Measurements from ENCODE around the gene TCTA. TPM values are rescaled to one million over a fixed set of nuclear protein-coding genes. Genes with fewer than 3 reads are reported as not detected.
A peak's percentile ranks its signal among the peaks of the same experiment; 100 is the strongest.

Gene TCTA
- total RNA-seq, 2 donors from 2014 or later: 6.3 to 11.2 TPM

GRCh38 chr3:49415931-49416601, 3.8 kb downstream of the TCTA start:
- WGBS, 2 experiments (ENCODE audit: insufficient coverage in 1 of 2, insufficient read length in 1 of 2): 85 to 92% methylated on average over 3 to 4 of the region's 4 CpGs
- Histone ChIP-seq H3K36me3 (ENCODE audit: control insufficient read depth, insufficient read depth, low read length) (peaks cover 6% of the 10 kb centered on the region), H3K4me3 (ENCODE audit: low read length) (no peak overlapping the region), H3K9me3 (ENCODE audit: control insufficient read depth, low read length) (no peaks in the 10 kb centered on the region), H3K9ac (ENCODE audit: extremely low read depth, low read length, poor library complexity, severe bottlenecking) (no peak overlapping the region), H3K27ac (ENCODE audit: low read depth, low read length) (no peak overlapping the region), H3K4me1 (ENCODE audit: control insufficient read depth, insufficient read depth, low read length) (peaks cover 7% of the 10 kb centered on the region), H3K27me3 (ENCODE audit: control insufficient read depth, insufficient read depth, low read length, poor library complexity, severe bottlenecking) (no peaks in the 10 kb centered on the region)
- H3K9me3 Mint-ChIP-seq: no peaks in the 10 kb centered on the region
- H3K36me3 Mint-ChIP-seq (ENCODE audit: low read depth): peaks cover 21% of the 10 kb centered on the region
- H3K27ac Mint-ChIP-seq: peak overlapping the region; percentile 72
- peaks cover 17% of the 10 kb centered on the region for H3K4me1 Mint-ChIP-seq
- DNase-seq: no peak
- TF ChIP-seq CTCF (conservative IDR thresholded peaks at IDR 0.05): no peak
- no peaks in the 10 kb centered on the region for H3K27me3 Mint-ChIP-seq (ENCODE audit: insufficient read depth)
- H3K4me3 Mint-ChIP-seq: no peak overlapping the region

- peaks cover 21% of the 10 kb centered on the region for H3K36me3 Mint-ChIP-seq (ENCODE audit: low read depth)
- peaks cover 7% of the 10 kb centered on the region for H3K4me1 ChIP-seq (ENCODE audit: control insufficient read depth, insufficient read depth, low read length)
- H3K4me3 ChIP-seq (ENCODE audit: low read length): no peak overlapping the region
- H3K4me1 Mint-ChIP-seq: peaks cover 20% of the 10 kb centered on the region
- no peak overlapping the region for H3K27ac ChIP-seq (ENCODE audit: low read depth, low read length)
- no peaks in the 10 kb centered on the region for H3K27me3 ChIP-seq (ENCODE audit: control insufficient read depth, insufficient read depth, low read length, poor library complexity, severe bottlenecking)
- no peak for TF ChIP-seq CTCF (conservative IDR thresholded peaks at IDR 0.05)
- no peaks in the 10 kb centered on the region for H3K9me3 ChIP-seq (ENCODE audit: control insufficient read depth, low read length)
- no peak overlapping the region for H3K9ac ChIP-seq (ENCODE audit: extremely low read depth, low read length, poor library complexity, severe bottlenecking)
- H3K36me3 ChIP-seq (ENCODE audit: control insufficient read depth, insufficient read depth, low read length): peaks cover 6% of the 10 kb centered on the region
- H3K9me3 Mint-ChIP-seq: no peaks in the 10 kb centered on the region
- no peak overlapping the region for H3K4me3 Mint-ChIP-seq
- 78 to 97% methylated on average over 2 of the region's 2 CpGs for WGBS, 2 experiments (ENCODE audit: insufficient coverage in 1 of 2, insufficient read length in 1 of 2)
- H3K27me3 Mint-ChIP-seq (ENCODE audit: insufficient read depth): no peaks in the 10 kb centered on the region
- DNase-seq: no peak
- peak overlapping the region; percentile 72 for H3K27ac Mint-ChIP-seq
Measured at GRCh38 chr3:49416867-49417266, 4.6 kb downstream of the TCTA start.

- Histone ChIP-seq H3K4me3 (ENCODE audit: low read length) (no peak overlapping the region), H3K36me3 (ENCODE audit: control insufficient read depth, insufficient read depth, low read length) (peaks cover 6% of the 10 kb centered on the region), H3K27ac (ENCODE audit: low read depth, low read length) (no peak overlapping the region), H3K9me3 (ENCODE audit: control insufficient read depth, low read length) (no peaks in the 10 kb centered on the region), H3K27me3 (ENCODE audit: control insufficient read depth, insufficient read depth, low read length, poor library complexity, severe bottlenecking) (no peaks in the 10 kb centered on the region), H3K4me1 (ENCODE audit: control insufficient read depth, insufficient read depth, low read length) (peaks cover 7% of the 10 kb centered on the region), H3K9ac (ENCODE audit: extremely low read depth, low read length, poor library complexity, severe bottlenecking) (no peak overlapping the region)
- H3K4me3 Mint-ChIP-seq: no peak overlapping the region
- 90 to 95% methylated on average over 7 to 13 of the region's 13 CpGs for WGBS, 2 experiments (ENCODE audit: insufficient coverage in 1 of 2, insufficient read length in 1 of 2)
- H3K4me1 Mint-ChIP-seq: peaks cover 22% of the 10 kb centered on the region
- no peak for DNase-seq
- H3K27me3 Mint-ChIP-seq (ENCODE audit: insufficient read depth): peaks cover 1% of the 10 kb centered on the region
- no peaks in the 10 kb centered on the region for H3K9me3 Mint-ChIP-seq
- TF ChIP-seq CTCF (conservative IDR thresholded peaks at IDR 0.05): no peak
- peaks cover 21% of the 10 kb centered on the region for H3K36me3 Mint-ChIP-seq (ENCODE audit: low read depth)
- H3K27ac Mint-ChIP-seq: peak overlapping the region; percentile 58
Measured at GRCh38 chr3:49417516-49418120, 5.4 kb downstream of the TCTA start.
